Astrocyte of the spinal cord (primary cell): ENCODE measurements around the gene C10orf95.

Experiments
- DNase-seq: peaks from one replicate; pipeline ENCODE4 v3.0.0; 2011; ENCODE audit warnings: low read depth, low spot score
- H3K4me3 ChIP-seq: 2 replicates; pipeline ENCODE4 v1.5.1; 2011; ENCODE audit warnings: low read depth, mild to moderate bottlenecking, low read length, moderate library complexity
- in situ Hi-C: cut with HindIII; loops from 2 replicates; pipeline ENCODE4 v1.10.0; 2017; ENCODE audit warnings: low sequenced_read_pairs
- TF ChIP-seq, protein P1 (sequence below): IDR thresholded peaks from 2 replicates; pipeline ENCODE4 v1.5.1; 2012; ENCODE audit warnings: low read depth, mild to moderate bottlenecking, low read length, inconsistent platforms

C10orf95 gene

DNA sequence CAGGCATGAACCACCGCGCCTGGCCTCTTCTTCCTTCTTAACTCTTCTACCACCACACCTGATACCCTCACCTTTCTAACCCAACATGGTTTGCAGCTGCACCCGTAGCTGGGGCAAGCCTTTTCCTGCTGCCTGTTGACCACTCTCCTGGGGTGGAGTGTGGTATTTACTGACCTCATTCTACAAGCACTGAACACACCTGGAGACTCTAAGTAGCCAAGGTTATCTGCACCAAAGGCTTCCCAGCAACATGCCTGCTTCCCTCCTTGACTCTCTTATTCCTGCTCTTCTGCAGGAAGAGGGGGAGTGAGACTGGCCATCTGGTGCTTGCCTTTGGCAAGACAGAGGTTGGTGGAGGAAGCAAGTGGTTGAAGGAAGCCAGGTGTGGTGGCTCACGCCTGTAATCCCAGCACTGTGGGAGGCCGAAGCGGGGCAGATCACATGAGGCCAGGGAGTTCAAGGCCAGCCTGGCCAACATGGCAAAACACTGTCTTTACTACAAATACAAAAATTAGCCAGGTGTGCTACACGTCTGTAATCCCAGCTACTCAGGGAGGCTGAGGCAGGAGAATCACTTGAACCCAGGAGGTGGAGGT, 41.1 kb upstream of the C10orf95 start:
- no peak for DNase-seq
- in situ Hi-C loops = no loop called here
- TF ChIP-seq, protein P1, sequence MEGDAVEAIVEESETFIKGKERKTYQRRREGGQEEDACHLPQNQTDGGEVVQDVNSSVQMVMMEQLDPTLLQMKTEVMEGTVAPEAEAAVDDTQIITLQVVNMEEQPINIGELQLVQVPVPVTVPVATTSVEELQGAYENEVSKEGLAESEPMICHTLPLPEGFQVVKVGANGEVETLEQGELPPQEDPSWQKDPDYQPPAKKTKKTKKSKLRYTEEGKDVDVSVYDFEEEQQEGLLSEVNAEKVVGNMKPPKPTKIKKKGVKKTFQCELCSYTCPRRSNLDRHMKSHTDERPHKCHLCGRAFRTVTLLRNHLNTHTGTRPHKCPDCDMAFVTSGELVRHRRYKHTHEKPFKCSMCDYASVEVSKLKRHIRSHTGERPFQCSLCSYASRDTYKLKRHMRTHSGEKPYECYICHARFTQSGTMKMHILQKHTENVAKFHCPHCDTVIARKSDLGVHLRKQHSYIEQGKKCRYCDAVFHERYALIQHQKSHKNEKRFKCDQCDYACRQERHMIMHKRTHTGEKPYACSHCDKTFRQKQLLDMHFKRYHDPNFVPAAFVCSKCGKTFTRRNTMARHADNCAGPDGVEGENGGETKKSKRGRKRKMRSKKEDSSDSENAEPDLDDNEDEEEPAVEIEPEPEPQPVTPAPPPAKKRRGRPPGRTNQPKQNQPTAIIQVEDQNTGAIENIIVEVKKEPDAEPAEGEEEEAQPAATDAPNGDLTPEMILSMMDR = no peak
- no peak overlapping the region for H3K4me3 ChIP-seq

DNA sequence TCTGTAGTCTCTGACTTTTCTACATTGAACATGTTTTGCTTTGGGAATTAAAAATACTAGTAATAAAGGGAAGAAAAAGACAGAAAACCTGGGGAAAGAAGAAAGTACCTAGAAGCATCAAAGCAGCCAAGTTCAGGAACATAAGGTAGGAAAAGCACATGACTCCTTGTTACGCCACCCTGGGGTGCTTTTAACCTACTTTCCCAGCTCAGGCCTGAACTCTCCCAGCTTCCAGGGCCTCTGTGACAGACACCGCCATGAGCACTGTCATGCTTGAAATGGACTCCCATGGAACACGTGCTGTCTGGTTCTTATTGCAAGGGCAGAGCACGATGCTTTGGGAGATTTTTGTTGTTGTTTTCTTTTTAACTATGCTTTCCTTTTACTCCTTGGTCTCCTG, 39.8 kb upstream of the C10orf95 start:
- DNase-seq = no peak
- TF ChIP-seq, protein P1 = no peak
- in situ Hi-C loops = no loop called here
- no peak overlapping the region for H3K4me3 ChIP-seq

DNA sequence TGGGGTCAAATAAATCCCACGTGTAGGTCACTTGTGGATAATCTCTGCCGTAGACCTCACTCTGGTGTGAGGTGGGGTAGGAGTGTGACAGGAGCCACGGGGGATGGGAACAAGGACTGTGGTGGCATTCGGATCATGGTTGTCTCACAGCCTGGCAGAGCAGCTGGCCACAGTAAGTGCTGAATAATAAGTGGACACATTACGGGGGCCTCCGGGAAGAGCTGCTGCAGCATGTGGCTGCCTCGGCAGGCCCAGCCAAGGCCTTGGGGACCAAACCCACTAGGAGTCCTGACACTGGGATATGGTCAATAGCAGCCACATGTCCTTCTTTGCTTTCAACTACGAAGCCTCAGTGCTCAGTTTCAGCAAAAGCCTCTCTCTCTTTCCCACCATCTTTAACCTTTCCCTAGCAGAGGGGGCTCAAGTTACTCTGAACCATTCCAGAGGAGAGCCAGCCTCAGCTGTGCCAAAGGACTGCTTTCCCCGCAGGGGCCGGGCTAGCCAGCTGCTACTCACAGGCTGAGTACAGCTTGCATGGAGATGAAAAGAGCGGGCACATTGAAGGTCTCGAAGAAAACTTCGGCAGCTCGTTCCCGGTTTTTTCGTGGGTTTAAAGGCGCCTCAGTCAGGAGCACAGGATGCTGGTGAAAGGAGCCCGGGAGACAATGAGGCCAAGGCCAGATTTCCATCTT, 33.9 kb upstream of the C10orf95 start:
- TF ChIP-seq, protein P1 = no peak
- in situ Hi-C loops = no loop called here
- DNase-seq = no peak
- no peak overlapping the region for H3K4me3 ChIP-seq

DNA sequence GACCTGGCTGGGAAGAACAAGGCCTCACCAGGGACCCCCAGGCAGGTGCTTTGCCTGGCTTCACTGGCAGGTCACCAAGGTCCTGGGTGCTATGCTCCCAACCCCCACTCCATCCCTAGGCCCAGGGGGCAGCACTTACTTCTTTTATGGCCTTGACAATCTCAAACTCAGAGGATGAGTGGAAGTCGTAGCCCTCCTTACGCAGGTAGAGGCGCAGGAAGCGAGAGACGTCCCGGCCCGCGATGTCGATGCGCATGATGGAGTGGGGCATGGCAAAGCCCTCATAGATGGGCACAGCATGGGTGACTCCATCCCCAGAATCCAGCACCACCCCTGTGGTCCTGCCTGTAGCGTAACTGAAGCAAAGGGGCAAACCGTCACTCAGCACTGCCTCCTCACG, 32.7 kb upstream of the C10orf95 start:
- DNase-seq = no peak
- TF ChIP-seq, protein P1 = no peak
- in situ Hi-C loops = no loop called here
- H3K4me3 ChIP-seq = no peak overlapping the region

DNA sequence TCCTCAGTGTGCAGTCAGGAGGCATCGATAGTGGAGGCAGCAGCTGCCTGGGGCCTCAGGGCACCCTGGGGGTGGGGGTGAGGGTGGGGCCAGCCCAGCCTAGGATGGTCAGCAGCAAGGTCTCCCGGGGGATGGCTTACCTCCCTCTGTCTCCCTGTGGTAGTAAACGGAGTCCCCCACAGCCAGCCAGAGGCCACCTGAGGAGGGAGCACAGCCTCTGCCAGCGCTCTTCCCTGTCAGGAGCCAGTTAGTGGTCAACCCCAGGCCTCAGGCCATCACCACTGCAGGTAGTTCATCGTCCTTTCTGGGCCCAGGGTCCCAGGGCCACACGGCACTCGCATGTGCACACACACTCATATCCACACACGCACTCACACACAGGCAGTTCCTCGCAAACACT, 29.1 kb upstream of the C10orf95 start:
- TF ChIP-seq, protein P1 = no peak
- H3K4me3 ChIP-seq = no peak overlapping the region
- no peak for DNase-seq
- in situ Hi-C loops = no loop called here

DNA sequence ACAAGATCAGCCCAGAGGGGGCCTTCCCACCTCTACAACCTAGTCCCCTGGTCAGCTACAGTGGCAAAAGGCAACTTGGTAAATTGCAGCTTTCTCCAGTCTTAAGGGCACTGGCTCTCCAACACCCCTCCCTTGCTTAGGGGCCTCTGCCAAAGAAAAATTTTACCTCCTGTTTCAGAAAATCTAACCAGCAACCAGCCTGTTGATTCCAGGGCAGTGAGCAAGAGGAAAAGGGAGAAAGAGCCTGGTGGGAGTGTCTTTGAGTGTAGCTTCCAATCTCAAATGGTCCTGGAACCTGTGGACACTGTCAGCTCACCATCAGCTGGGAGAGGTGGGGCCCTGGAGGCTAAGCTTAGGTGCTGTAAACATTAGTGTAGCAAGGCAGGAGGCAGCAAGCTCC, 28.3 kb upstream of the C10orf95 start:
- no peak for DNase-seq
- in situ Hi-C loops = no loop called here
- no peak overlapping the region for H3K4me3 ChIP-seq
- TF ChIP-seq, protein P1 = no peak
